HG03060 (cell line): ENCODE results near the gene ADAMTS15.
"Not testable (repeated sequence)": the region's sequence is repeated elsewhere in the genome, so short reads cannot be mapped to it uniquely, and the experiment has no call there.

Source experiments
- ATAC-seq: cut with Tn5 transposase; IDR thresholded peaks from one replicate; pipeline ENCODE4 v1.9.1; 2021; ENCODE audit warnings: low read depth, moderate number of reproducible peaks; ENCODE audit not compliant: unreplicated experiment

ADAMTS15 gene

DNA sequence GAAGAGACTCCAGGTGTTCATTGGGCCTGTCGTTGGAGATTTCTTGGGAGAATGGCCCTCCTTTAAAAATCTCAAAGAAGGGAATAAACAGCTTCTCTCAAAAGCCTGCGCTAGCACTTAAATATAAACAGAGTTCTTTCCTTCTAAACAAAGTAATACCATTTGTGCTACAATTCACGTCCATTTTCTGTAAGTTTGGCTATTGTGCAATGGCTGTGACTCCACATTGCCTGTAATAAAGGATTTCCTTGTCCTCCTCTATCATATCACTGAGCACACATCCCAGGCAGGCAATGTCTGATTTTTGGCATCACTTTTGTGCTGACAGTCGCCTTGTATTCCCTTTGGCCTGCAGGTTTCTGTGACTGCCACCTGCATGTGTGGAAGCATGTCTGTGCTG lies 15.1 kb upstream of the ADAMTS15 start:
- no peak for ATAC-seq

GRCh38 chr11:130434521-130435223 lies 13.8 kb upstream of the ADAMTS15 start:
- ATAC-seq = peak; percentile 80

GRCh38 chr11:130435671-130436070 lies 12.8 kb upstream of the ADAMTS15 start:
- ATAC-seq = no peak

DNA sequence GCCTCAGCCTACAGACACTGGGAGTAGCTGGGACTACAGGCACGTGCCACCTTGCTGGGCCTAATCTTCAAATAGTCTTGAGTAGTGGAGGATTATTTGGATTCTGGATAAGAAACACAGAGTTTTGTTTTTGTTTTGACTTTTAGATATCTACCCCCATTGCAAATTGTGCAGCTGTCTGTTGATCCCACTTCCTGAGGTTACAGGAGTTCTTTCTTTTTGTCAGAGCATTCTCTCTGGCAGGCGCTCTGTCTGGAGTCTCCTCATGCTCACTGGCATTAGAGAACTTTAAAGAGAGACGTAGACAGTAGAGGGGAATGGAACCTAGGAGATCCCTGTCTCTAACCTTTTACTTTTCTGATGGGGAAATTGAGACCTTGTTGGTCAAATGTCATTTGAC lies 12.3 kb upstream of the ADAMTS15 start:
- ATAC-seq = no peak

GRCh38 chr11:130437848-130438247 lies 10.6 kb upstream of the ADAMTS15 start:
- ATAC-seq = no peak

- ATAC-seq = not testable (repeated sequence)
Measured at GRCh38 chr11:130438401-130439159, 9.9 kb upstream of the ADAMTS15 start.

DNA sequence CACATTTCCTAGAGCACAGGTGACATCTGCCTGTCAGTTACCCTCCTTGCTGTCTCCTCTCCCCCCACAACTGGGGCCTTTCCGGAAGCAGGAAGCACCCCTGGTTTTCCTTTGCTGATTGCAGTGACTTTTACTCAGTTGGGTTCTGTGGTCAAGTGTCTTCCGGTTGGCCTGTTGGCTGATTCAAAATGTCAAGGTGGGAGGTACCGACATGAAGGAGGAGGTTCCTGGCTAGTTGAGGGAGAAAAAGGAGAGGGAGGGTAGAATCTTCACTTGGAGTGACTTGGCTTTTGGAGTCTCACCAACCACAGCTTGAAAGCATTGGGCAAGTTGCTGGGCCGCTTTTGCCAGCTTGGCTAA lies 9.3 kb upstream of the ADAMTS15 start:
- no peak for ATAC-seq

- no peak for ATAC-seq
Measured at GRCh38 chr11:130439876-130440275, 8.6 kb upstream of the ADAMTS15 start.

DNA sequence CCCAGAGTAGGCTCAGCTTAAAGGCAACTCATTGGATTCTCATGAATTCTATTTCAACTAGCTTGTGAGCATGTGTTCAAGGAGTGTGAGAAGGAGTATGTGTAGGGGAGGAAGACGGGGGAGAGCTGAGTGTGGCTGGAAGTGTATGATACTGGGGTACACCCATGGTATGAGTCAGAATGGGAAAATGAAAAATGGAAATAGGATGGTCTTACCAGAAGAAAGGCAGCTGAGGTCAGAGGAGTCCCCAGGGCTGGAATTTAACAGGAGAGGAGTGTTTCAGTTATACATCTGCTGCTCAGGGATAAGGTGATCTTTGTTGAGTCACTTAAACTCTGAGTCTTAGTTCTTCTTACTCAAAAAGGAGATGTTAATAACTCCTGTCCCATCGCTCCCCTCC lies 6.7 kb upstream of the ADAMTS15 start:
- ATAC-seq = no peak

GRCh38 chr11:130442737-130443136 lies 5.7 kb upstream of the ADAMTS15 start:
- ATAC-seq = no peak

DNA sequence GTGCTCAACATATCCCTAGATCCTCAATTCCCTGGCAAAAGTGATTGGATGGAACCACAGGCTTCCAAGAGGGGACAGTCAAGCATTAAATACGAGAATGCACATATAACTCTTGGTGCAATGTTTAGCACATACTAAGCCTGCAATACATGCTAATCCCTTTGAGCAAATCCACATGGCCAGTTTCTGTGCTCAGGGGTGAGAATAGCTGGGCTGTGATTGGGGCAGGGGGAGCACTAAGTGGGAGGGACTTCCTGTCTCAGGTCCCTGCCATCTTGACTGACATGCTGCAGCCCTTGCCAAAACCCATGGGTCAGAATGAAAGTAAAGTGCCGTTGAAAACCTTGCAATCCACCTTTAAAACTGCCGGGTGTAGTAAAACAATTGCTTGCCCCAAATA lies 2.7 kb upstream of the ADAMTS15 start:
- ATAC-seq = no peak

GRCh38 chr11:130448039-130448415 lies 418 bp upstream of the ADAMTS15 start:
- ATAC-seq = no peak

DNA sequence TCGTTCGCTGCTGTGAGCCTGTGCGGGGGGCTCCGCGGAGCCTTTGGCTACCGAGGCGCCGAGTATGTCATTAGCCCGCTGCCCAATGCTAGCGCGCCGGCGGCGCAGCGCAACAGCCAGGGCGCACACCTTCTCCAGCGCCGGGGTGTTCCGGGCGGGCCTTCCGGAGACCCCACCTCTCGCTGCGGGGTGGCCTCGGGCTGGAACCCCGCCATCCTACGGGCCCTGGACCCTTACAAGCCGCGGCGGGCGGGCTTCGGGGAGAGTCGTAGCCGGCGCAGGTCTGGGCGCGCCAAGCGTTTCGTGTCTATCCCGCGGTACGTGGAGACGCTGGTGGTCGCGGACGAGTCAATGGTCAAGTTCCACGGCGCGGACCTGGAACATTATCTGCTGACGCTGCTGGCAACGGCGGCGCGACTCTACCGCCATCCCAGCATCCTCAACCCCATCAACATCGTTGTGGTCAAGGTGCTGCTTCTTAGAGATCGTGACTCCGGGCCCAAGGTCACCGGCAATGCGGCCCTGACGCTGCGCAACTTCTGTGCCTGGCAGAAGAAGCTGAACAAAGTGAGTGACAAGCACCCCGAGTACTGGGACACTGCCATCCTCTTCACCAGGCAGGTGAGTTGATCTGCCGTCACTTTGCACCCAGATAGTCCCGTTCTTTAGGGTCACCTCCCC lies 1.0 kb downstream of the ADAMTS15 start:
- no peak for ATAC-seq

- ATAC-seq = no peak
Measured at GRCh38 chr11:130449996-130450769, 1.7 kb downstream of the ADAMTS15 start.

- ATAC-seq = no peak
Measured at GRCh38 chr11:130451231-130452019, 3.0 kb downstream of the ADAMTS15 start.

DNA sequence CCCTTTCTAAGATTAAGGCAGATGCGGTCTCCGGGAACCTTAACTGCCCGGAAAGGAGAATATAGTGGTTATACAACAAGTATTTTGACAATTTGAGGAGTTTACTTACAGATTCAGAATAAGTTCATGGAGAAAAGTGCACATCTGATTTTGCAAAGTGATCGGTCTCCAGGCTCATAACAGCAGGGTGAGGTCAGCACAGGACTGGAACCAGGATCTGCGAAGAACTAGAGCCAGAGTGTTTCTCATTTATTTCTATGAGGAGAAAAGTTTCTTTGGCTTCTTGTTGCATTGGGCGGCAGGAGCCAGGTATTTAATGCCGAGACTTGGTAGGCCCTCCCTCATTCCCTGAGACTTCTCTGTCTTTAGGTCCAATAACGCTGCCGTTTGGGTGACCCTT lies 3.7 kb downstream of the ADAMTS15 start:
- ATAC-seq = no peak

- no peak for ATAC-seq
Measured at GRCh38 chr11:130452940-130453339, 4.5 kb downstream of the ADAMTS15 start.

GRCh38 chr11:130454491-130455252 lies 6.2 kb downstream of the ADAMTS15 start:
- ATAC-seq = no peak

- no peak for ATAC-seq
Measured at GRCh38 chr11:130455483-130456127, 7.2 kb downstream of the ADAMTS15 start.
